C4-2B (cell line): ENCODE data around the gene PLXNA2.

ENCODE experiments used
- ZFX ChIP-seq: fragments of 450-650 bp; IDR thresholded peaks from 2 replicates; pipeline ENCODE4 v1.6.1; 2017
- TF ChIP-seq, protein P1 (sequence below): fragments of 450-650 bp; conservative IDR thresholded peaks from 2 replicates; pipeline ENCODE4 v1.5.1; 2017; ENCODE audit warnings: mild to moderate bottlenecking

DNA sequence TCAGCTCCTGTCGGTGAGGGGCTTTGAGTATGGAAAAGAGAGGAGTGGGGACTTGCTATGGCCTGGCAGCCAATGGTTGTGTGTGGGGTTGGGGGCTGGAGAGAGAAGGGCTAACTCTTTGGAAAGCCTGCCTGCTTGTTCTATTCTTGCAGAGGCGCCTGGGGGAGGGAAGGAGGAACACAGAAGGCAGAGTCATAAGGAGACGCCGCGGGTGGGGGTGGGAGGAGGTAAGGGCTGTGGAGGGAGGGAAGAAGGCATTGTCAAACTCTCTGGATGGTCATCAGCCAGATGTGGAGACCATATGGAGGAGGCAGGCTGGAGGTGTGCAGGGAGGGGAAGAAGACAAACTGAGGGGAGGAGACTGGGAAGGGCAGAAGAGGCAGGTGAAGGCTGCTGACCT lies 70.0 kb downstream of the PLXNA2 start:
- TF ChIP-seq, protein P1, sequence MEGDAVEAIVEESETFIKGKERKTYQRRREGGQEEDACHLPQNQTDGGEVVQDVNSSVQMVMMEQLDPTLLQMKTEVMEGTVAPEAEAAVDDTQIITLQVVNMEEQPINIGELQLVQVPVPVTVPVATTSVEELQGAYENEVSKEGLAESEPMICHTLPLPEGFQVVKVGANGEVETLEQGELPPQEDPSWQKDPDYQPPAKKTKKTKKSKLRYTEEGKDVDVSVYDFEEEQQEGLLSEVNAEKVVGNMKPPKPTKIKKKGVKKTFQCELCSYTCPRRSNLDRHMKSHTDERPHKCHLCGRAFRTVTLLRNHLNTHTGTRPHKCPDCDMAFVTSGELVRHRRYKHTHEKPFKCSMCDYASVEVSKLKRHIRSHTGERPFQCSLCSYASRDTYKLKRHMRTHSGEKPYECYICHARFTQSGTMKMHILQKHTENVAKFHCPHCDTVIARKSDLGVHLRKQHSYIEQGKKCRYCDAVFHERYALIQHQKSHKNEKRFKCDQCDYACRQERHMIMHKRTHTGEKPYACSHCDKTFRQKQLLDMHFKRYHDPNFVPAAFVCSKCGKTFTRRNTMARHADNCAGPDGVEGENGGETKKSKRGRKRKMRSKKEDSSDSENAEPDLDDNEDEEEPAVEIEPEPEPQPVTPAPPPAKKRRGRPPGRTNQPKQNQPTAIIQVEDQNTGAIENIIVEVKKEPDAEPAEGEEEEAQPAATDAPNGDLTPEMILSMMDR, result no peak
- TF ChIP-seq ZFX, result no peak
